Lower leg skin (tissue), 3 donors: ENCODE data around the gene SMIM20.

ENCODE experiments used
- CTCF ChIP-seq, 3 donors: fragments of 450-650 bp; IDR thresholded peaks; one replicate each; pipeline ENCODE4 v1.5.1; 2016; ENCODE audit warnings: antibody characterized with exemption in 3 of 3, mild to moderate bottlenecking in 3 of 3, moderate library complexity in 2 of 3
- POLR2A ChIP-seq, 2 donors: fragments of 450-650 bp; IDR thresholded peaks; one replicate each; pipeline ENCODE4 v1.6.1; 2016 to 2017; ENCODE audit warnings: antibody characterized with exemption in 2 of 2, mild to moderate bottlenecking in 1 of 2, moderate library complexity in 1 of 2

- TF ChIP-seq CTCF (IDR thresholded peaks at IDR 0.05) (no peak), POLR2A (IDR thresholded peaks at IDR 0.05) (no peak)
Observed at GRCh38 chr4:25903900-25904747, 9.9 kb upstream of the SMIM20 start.
